IMR-90 (cell line): ENCODE measurements around the gene ADAMTS18. TPM values are rescaled to one million over a fixed set of nuclear protein-coding genes. Genes with fewer than 3 reads are reported as not detected.

Source experiments
- ATAC-seq: fragments of 200-7000 bp; cut with Tn5 transposase; 2 replicates; pipeline ENCODE4 v1.9.1; 2020; ENCODE audit warnings: low read depth, mild to moderate bottlenecking, moderate library complexity
- BruUV-seq: library from RNA; stranded (reverse); fragments of 400-500 nt; replicated peaks from 2 replicates; lab custom pipeline; 2021; lab: Mats Ljungman, UMichigan
- CTCF ChIA-PET: fragments of 300-600 bp; formaldehyde crosslinking; extraction: SDS; loops from one replicate; lab custom pipeline; 2021; ENCODE audit warnings: antibody characterized with exemption; lab: Yijun Ruan, JAX
- POLR2A ChIA-PET: fragments of 300-600 bp; sonication (Branson Sonifier 250); formaldehyde crosslinking; loops from one replicate; lab custom pipeline; 2022; ENCODE audit warnings: antibody characterized with exemption; ENCODE audit not compliant: unreplicated experiment; lab: Charles Lee
- DNase-seq: peaks from one replicate; pipeline ENCODE4 v3.0.0; 2013
- H2AFZ ChIP-seq: replicated peaks from 2 replicates; pipeline ENCODE3; 2013; ENCODE audit warnings: low read length, mild to moderate bottlenecking; ENCODE audit not compliant: poor library complexity
- H2AK5ac ChIP-seq: 2 replicates; pipeline ENCODE4 v1.6.1; 2013; ENCODE audit warnings: low read depth, low read length, inconsistent platforms
- H2AK9ac ChIP-seq: replicated peaks from 2 replicates; pipeline ENCODE3; 2013; ENCODE audit warnings: mild to moderate bottlenecking, low read depth, low read length, moderate library complexity; ENCODE audit not compliant: poor library complexity
- H2BK120ac ChIP-seq: 2 replicates; pipeline ENCODE4 v1.6.1; 2013; ENCODE audit warnings: low read depth, low read length, inconsistent platforms
- H2BK15ac ChIP-seq: 3 replicates; pipeline ENCODE4 v1.6.1; 2013; ENCODE audit warnings: low read depth, low read length, inconsistent platforms
- H2BK20ac ChIP-seq: 2 replicates; pipeline ENCODE4 v1.6.1; 2013; ENCODE audit warnings: low read depth, mild to moderate bottlenecking, inconsistent platforms, low read length, moderate library complexity
- H2BK5ac ChIP-seq: 2 replicates; pipeline ENCODE4 v1.6.1; 2013; ENCODE audit warnings: mild to moderate bottlenecking, low read depth, low read length, inconsistent platforms; ENCODE audit not compliant: poor library complexity, severe bottlenecking
- H3K14ac ChIP-seq: replicated peaks from 2 replicates; pipeline ENCODE4 v1.6.1; 2013; ENCODE audit warnings: low read depth, low read length, inconsistent platforms
- H3K18ac ChIP-seq: 2 replicates; pipeline ENCODE4 v1.6.1; 2013; ENCODE audit warnings: low read depth, low read length, control low read depth
- H3K23ac ChIP-seq: 2 replicates; pipeline ENCODE4 v1.6.1; 2013; ENCODE audit warnings: low read depth, low read length, inconsistent platforms
- H3K27ac ChIP-seq: 2 replicates; pipeline ENCODE4 v1.5.1; 2013; ENCODE audit warnings: mild to moderate bottlenecking, control low read depth, low read length; ENCODE audit not compliant: insufficient read depth
- H3K27me3 ChIP-seq: 2 replicates; pipeline ENCODE4 v1.6.1; 2013; ENCODE audit warnings: low read length; ENCODE audit not compliant: control insufficient read depth, insufficient read depth
- H3K36me3 ChIP-seq: 2 replicates; pipeline ENCODE4 v1.6.1; 2013; ENCODE audit warnings: low read length, mixed read lengths; ENCODE audit not compliant: control insufficient read depth, insufficient read depth
- H3K4ac ChIP-seq: 2 replicates; pipeline ENCODE4 v1.6.1; 2013; ENCODE audit warnings: low read depth, low read length, inconsistent platforms
- H3K4me1 ChIP-seq: 2 replicates; pipeline ENCODE4 v1.6.1; 2013; ENCODE audit warnings: low read length, mixed read lengths; ENCODE audit not compliant: control insufficient read depth, insufficient read depth
- H3K4me2 ChIP-seq: 2 replicates; pipeline ENCODE4 v1.6.1; 2013; ENCODE audit warnings: low read depth, mild to moderate bottlenecking, control low read depth, low read length, moderate library complexity
- H3K4me3 ChIP-seq: 2 replicates; pipeline ENCODE4 v1.5.1; 2013; ENCODE audit warnings: low read depth, mild to moderate bottlenecking, control low read depth, low read length, moderate library complexity; ENCODE audit not compliant: insufficient read depth
- H3K56ac ChIP-seq: 2 replicates; pipeline ENCODE4 v1.6.1; 2013; ENCODE audit warnings: low read length, inconsistent platforms; ENCODE audit not compliant: insufficient read depth; ENCODE audit errors: extremely low read depth
- H3K79me1 ChIP-seq, 2 experiments: 2 replicates each; pipeline ENCODE4 v1.6.1; 2013; ENCODE audit warnings: low read length in 2 of 2, inconsistent platforms in 1 of 2, low read depth in 1 of 2
- H3K9ac ChIP-seq: 2 replicates; pipeline ENCODE4 v1.6.1; 2013; ENCODE audit warnings: low read depth, low read length, control low read depth
- H3K9me1 ChIP-seq: 2 replicates; pipeline ENCODE4 v1.6.1; 2013; ENCODE audit warnings: low read length, inconsistent platforms; ENCODE audit not compliant: insufficient read depth
- H3K9me3 ChIP-seq: 2 replicates; pipeline ENCODE4 v1.6.1; 2013; ENCODE audit warnings: low read length; ENCODE audit not compliant: control insufficient read depth, insufficient read depth
- H4K20me1 ChIP-seq: 2 replicates; pipeline ENCODE4 v1.6.1; 2013; ENCODE audit warnings: low read length, inconsistent platforms; ENCODE audit not compliant: insufficient read depth
- H4K5ac ChIP-seq: 2 replicates; pipeline ENCODE4 v1.6.1; 2013; ENCODE audit warnings: mild to moderate bottlenecking, low read depth, low read length, control low read depth
- H4K8ac ChIP-seq, 2 experiments: 2 replicates each; pipeline ENCODE4 v1.6.1; 2013; ENCODE audit warnings: low read depth in 2 of 2, low read length in 2 of 2, control low read depth in 1 of 2, inconsistent platforms in 1 of 2
- H4K91ac ChIP-seq: 2 replicates; pipeline ENCODE4 v1.6.1; 2013; ENCODE audit warnings: low read depth, low read length, inconsistent platforms; ENCODE audit not compliant: insufficient read depth
- BHLHE40 ChIP-seq: fragments of 150-350 bp; IDR thresholded peaks from 2 replicates; pipeline ENCODE4 v1.6.1; 2016; ENCODE audit warnings: mild to moderate bottlenecking, low read depth, low read length
- CEBPB ChIP-seq: IDR thresholded peaks from 2 replicates; pipeline ENCODE4 v1.6.1; 2012; ENCODE audit warnings: low read depth, low read length, improper control_type of control experiment
- CHD1 ChIP-seq: IDR thresholded peaks from 2 replicates; pipeline ENCODE4 v1.6.1; 2012; ENCODE audit warnings: low read depth, low read length, improper control_type of control experiment
- FOS ChIP-seq: fragments of 150-350 bp; IDR thresholded peaks from 2 replicates; pipeline ENCODE4 v1.6.1; 2016; ENCODE audit warnings: low read depth, low read length
- MAFK ChIP-seq: IDR thresholded peaks from 2 replicates; pipeline ENCODE4 v1.6.1; 2012; ENCODE audit warnings: low read depth, low read length, improper control_type of control experiment
- MAZ ChIP-seq: IDR thresholded peaks from 2 replicates; pipeline ENCODE4 v1.6.1; 2012; ENCODE audit warnings: low read depth, mild to moderate bottlenecking, low read length, improper control_type of control experiment, moderate library complexity, borderline replicate concordance
- MXI1 ChIP-seq: IDR thresholded peaks from 2 replicates; pipeline ENCODE4 v1.6.1; 2012; ENCODE audit warnings: low read depth, mild to moderate bottlenecking, low read length, moderate library complexity, borderline replicate concordance
- NFE2L2 ChIP-seq: fragments of 150-350 bp; IDR thresholded peaks from 2 replicates; pipeline ENCODE4 v1.6.1; 2016; ENCODE audit warnings: low read depth, mild to moderate bottlenecking, low read length
- POLR2A ChIP-seq: IDR thresholded peaks from 2 replicates; pipeline ENCODE4 v1.6.1; 2012; ENCODE audit warnings: mild to moderate bottlenecking, low read depth, low read length
- RAD21 ChIP-seq: IDR thresholded peaks from 2 replicates; pipeline ENCODE4 v1.6.1; 2012; ENCODE audit warnings: low read length, improper control_type of control experiment
- RCOR1 ChIP-seq: IDR thresholded peaks from 2 replicates; pipeline ENCODE4 v1.6.1; 2012; ENCODE audit warnings: mild to moderate bottlenecking, low read length, improper control_type of control experiment; ENCODE audit not compliant: insufficient replicate concordance
- RFX5 ChIP-seq: IDR thresholded peaks from 2 replicates; pipeline ENCODE4 v1.8.0; 2012; ENCODE audit warnings: low read depth, mild to moderate bottlenecking, low read length, moderate library complexity
- SMC3 ChIP-seq: fragments of 150-350 bp; IDR thresholded peaks from 2 replicates; pipeline ENCODE4 v1.6.1; 2016; ENCODE audit warnings: low read depth, mild to moderate bottlenecking, antibody characterized with exemption, low read length, moderate library complexity
- WGBS, 2 experiments: methylation state at CpG; one replicate each; pipeline versions ENCODE4 v1.1.5 to v1.1.7; 2013; ENCODE audit warnings: missing lambda C conversion rate in 2 of 2; ENCODE audit not compliant: insufficient read length in 1 of 2; ENCODE audit errors: extremely low coverage in 2 of 2; 5-methylcytosine and 5-hydroxymethylcytosine counted together
- dilution Hi-C: fragments of 300-500 bp; cut with HindIII; formaldehyde crosslinking; loops from one replicate; pipeline ENCODE4 v1.14.3; 2018; ENCODE audit warnings: low sequenced_read_pairs; ENCODE audit not compliant: unreplicated experiment
- in situ Hi-C: fragments of 300-500 bp; cut with MboI; formaldehyde crosslinking; loops from 3 replicates; pipeline ENCODE4 v1.14.3; 2019; ENCODE audit warnings: low sequenced_read_pairs, inconsistent platforms, mixed read lengths
- intact Hi-C: fragments of 100-400 bp; cut with micrococcal nuclease; formaldehyde crosslinking; loops from 2 replicates; pipeline ENCODE4 v1.10.0; 2022
- polyA plus RNA-seq, 3 experiments: library from polyadenylated mRNA; depleted of rRNA; stranded (reverse); fragments of >200 nt; gene quantifications; 2 replicates each; pipeline ENCODE4 v1.2.3, GENCODE V29; 2012; ENCODE audit warnings: low replicate concordance in 1 of 3
- total RNA-seq: library from RNA; depleted of rRNA; stranded (reverse); fragments of >200 nt; gene quantifications from 2 replicates; pipeline ENCODE4 v1.2.3, GENCODE V29; 2012
- TF ChIP-seq, protein P1 (sequence below): fragments of 150-350 bp; IDR thresholded peaks from 2 replicates; pipeline ENCODE4 v1.6.1; 2017; ENCODE audit warnings: mild to moderate bottlenecking, antibody characterized with exemption, low read length, low read depth
- TF ChIP-seq, protein P2 (sequence below): fragments of 150-350 bp; IDR thresholded peaks from 2 replicates; pipeline ENCODE4 v1.6.1; 2016; ENCODE audit warnings: low read depth, mild to moderate bottlenecking, low read length, moderate library complexity, borderline replicate concordance
- TF ChIP-seq, protein P3 (sequence below): conservative IDR thresholded peaks from 2 replicates; pipeline ENCODE4 v1.5.1; 2012; ENCODE audit warnings: mild to moderate bottlenecking, low read depth, low read length, improper control_type of control experiment

Gene ADAMTS18
- total and polyA plus RNA-seq, 2 of the 4 experiments (the other 2 are of a cell fraction): not detected

DNA sequence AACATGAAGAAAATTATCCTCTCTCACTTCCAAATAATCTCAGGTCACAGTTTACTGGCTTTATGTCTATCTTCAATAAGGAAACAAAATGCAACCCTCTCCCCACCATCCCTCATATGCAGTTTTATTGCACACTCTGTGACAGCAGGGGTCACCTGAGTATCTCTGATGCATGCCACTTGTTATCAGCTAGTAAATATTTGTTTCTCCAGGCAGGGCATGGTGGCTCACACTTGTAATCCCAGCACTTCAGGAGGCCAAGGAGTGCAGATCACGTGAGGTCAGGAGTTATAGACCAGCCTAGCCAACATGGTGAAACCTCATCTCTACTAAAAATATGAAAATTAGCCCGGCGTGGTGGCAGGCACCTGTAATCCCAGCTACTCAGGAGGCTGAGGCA is 61.1 kb downstream of the ADAMTS18 start:
- in situ Hi-C loops: no loop called here
- Histone ChIP-seq H3K4ac (no peak overlapping the region), H3K4me1 (no peaks in the 10 kb centered on the region), H3K4me2 (no peak overlapping the region), H3K14ac (no peak overlapping the region), H4K91ac (no peak overlapping the region), H3K9ac (no peak overlapping the region), H3K9me1 (no peaks in the 10 kb centered on the region), H3K9me3 (no peaks in the 10 kb centered on the region), H3K56ac (no peak overlapping the region), H3K27ac (no peak overlapping the region), H4K8ac (no peak overlapping the region), H3K27me3 (no peaks in the 10 kb centered on the region), H4K20me1 (no peaks in the 10 kb centered on the region), H3K23ac (no peak overlapping the region), H3K79me1 (no peaks in the 10 kb centered on the region), H2BK20ac (no peak overlapping the region), H2AK9ac (no peak overlapping the region), H4K5ac (no peak overlapping the region), H2BK120ac (no peak overlapping the region), H2AFZ (no peak overlapping the region), H3K18ac (no peak overlapping the region), H2AK5ac (no peak overlapping the region), H2BK15ac (no peak overlapping the region), H3K36me3 (no peaks in the 10 kb centered on the region), H2BK5ac (no peak overlapping the region), H3K4me3 (no peak overlapping the region)
- no peak for TF ChIP-seq BHLHE40
- TF ChIP-seq FOS: no peak
- no peak for TF ChIP-seq MAZ
- no peak for TF ChIP-seq RFX5
- no peak for TF ChIP-seq POLR2A
- TF ChIP-seq CHD1: no peak
- no peak for TF ChIP-seq SMC3
- TF ChIP-seq NFE2L2: no peak
- TF ChIP-seq, protein P1, sequence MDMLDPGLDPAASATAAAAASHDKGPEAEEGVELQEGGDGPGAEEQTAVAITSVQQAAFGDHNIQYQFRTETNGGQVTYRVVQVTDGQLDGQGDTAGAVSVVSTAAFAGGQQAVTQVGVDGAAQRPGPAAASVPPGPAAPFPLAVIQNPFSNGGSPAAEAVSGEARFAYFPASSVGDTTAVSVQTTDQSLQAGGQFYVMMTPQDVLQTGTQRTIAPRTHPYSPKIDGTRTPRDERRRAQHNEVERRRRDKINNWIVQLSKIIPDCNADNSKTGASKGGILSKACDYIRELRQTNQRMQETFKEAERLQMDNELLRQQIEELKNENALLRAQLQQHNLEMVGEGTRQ: no peak
- TF ChIP-seq RAD21: no peak
- TF ChIP-seq, protein P2, sequence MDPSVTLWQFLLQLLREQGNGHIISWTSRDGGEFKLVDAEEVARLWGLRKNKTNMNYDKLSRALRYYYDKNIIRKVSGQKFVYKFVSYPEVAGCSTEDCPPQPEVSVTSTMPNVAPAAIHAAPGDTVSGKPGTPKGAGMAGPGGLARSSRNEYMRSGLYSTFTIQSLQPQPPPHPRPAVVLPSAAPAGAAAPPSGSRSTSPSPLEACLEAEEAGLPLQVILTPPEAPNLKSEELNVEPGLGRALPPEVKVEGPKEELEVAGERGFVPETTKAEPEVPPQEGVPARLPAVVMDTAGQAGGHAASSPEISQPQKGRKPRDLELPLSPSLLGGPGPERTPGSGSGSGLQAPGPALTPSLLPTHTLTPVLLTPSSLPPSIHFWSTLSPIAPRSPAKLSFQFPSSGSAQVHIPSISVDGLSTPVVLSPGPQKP: no peak
- TF ChIP-seq CEBPB: no peak
- TF ChIP-seq RCOR1: no peak
- TF ChIP-seq MXI1: no peak
- TF ChIP-seq, protein P3, sequence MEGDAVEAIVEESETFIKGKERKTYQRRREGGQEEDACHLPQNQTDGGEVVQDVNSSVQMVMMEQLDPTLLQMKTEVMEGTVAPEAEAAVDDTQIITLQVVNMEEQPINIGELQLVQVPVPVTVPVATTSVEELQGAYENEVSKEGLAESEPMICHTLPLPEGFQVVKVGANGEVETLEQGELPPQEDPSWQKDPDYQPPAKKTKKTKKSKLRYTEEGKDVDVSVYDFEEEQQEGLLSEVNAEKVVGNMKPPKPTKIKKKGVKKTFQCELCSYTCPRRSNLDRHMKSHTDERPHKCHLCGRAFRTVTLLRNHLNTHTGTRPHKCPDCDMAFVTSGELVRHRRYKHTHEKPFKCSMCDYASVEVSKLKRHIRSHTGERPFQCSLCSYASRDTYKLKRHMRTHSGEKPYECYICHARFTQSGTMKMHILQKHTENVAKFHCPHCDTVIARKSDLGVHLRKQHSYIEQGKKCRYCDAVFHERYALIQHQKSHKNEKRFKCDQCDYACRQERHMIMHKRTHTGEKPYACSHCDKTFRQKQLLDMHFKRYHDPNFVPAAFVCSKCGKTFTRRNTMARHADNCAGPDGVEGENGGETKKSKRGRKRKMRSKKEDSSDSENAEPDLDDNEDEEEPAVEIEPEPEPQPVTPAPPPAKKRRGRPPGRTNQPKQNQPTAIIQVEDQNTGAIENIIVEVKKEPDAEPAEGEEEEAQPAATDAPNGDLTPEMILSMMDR: no peak
- no peak for TF ChIP-seq MAFK
- POLR2A ChIA-PET: no interaction called here
- no TSS peak for BruUV-seq
- intact Hi-C loops: no loop called here
- no peak for DNase-seq
- no peak for ATAC-seq
- CTCF ChIA-PET: no interaction called here
- WGBS, 2 experiments: 30% methylated on average over 2 of the region's 3 CpGs; no CpG with 5 or more reads in 1 of the 2 experiments
- dilution Hi-C loops: no loop called here
